ENCODE measurements around the gene TM4SF18.

Gene TM4SF18

DNA sequence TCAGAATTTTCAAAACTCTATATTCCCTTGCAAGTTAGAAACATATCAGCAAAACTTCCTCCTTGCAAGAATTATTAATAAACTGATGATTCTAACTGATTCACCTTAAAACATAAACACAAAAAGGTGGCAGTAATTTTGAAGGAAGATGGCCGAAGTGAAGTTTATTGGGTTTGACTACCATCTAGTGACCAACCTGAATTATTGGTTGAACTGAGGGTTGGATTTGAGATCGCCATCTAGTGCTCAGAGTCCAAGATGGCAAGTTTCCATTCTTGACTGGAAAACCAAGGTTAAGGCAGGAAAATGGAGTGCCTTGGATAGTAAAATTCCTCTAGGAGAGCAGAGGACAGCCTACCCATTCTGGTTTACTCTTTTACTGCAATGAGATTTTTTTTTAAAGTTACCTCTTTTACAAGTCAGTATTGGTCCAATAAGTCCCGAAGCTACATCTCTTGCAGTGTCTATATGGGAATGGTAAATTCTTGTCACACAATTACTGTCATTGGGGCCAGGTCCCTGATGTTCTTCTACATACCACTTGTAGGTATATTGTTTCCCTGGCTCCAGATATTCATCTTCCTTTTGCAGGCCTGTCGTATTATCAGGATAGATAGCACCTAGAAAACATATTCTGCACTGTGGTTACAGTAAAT lies 60.2 kb downstream of the TM4SF18 start:
- no peak overlapping the region for H3K4me3 ChIP-seq (ENCODE audit: low read depth, low read length)
- no peaks in the 10 kb centered on the region for H3K9me3 ChIP-seq (ENCODE audit: control insufficient read depth, insufficient read depth, low read length)

DNA sequence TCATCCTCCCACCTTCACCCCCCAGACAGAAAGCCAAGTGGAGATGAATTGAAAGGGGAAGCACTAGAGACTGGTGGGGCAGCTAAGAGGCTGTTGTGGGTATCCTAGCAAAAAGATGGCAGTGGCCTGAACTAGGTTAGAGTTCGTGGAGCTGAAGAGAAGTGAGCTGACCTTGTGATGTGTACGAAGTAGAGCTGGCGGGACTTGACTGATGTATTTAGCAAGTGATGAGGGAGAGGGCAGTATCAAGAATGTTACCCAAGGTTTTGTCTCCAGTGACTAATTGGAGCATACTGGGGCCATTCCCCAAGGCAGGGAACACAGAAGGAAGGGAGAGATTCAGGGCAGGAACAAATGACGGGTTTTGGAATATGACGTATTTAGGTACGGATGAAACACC lies 61.8 kb downstream of the TM4SF18 start:
- Histone ChIP-seq H3K27me3 (ENCODE audit: control insufficient read depth, insufficient read depth, low read length) (no peaks in the 10 kb centered on the region), H3K36me3 (ENCODE audit: control insufficient read depth, insufficient read depth, low read length) (no peaks in the 10 kb centered on the region), H3K4me1 (ENCODE audit: control insufficient read depth, insufficient read depth, low read length) (no peaks in the 10 kb centered on the region), H3K4me3 (ENCODE audit: low read depth, low read length) (no peak overlapping the region), H3K9me3 (ENCODE audit: control insufficient read depth, insufficient read depth, low read length) (no peaks in the 10 kb centered on the region), H3K9ac (ENCODE audit: low read depth, low read length) (no peak overlapping the region)

More for the DNA sequence above, 60.2 kb downstream of the TM4SF18 start:
- Histone ChIP-seq H3K27me3 (ENCODE audit: control insufficient read depth, insufficient read depth, low read length) (no peaks in the 10 kb centered on the region), H3K36me3 (ENCODE audit: control insufficient read depth, insufficient read depth, low read length) (no peaks in the 10 kb centered on the region), H3K9ac (ENCODE audit: low read depth, low read length) (no peak overlapping the region), H3K4me1 (ENCODE audit: control insufficient read depth, insufficient read depth, low read length) (no peaks in the 10 kb centered on the region)

DNA sequence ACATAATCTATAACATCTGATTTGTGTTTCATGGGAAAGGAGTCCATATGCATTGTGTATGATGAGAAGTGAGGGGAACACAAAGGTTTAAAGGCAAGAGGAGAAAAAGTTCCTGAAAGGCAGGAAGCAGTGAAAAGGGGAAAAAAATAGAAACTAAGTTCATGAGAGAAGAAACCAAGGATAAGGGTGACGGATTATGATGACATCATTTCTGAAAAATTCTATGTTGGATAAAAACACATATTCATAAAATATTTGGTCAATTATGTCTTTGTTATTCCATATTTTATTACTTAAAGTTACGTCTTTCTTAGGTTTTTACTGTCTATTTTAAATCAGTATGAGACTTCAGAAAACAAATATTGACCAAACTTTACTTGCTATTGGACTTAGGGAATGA lies 63.3 kb downstream of the TM4SF18 start:
- Histone ChIP-seq H3K36me3 (ENCODE audit: control insufficient read depth, insufficient read depth, low read length) (no peaks in the 10 kb centered on the region), H3K9me3 (ENCODE audit: control insufficient read depth, insufficient read depth, low read length) (no peaks in the 10 kb centered on the region), H3K4me3 (ENCODE audit: low read depth, low read length) (no peak overlapping the region), H3K4me1 (ENCODE audit: control insufficient read depth, insufficient read depth, low read length) (no peaks in the 10 kb centered on the region), H3K27me3 (ENCODE audit: control insufficient read depth, insufficient read depth, low read length) (no peaks in the 10 kb centered on the region), H3K9ac (ENCODE audit: low read depth, low read length) (no peak overlapping the region)

DNA sequence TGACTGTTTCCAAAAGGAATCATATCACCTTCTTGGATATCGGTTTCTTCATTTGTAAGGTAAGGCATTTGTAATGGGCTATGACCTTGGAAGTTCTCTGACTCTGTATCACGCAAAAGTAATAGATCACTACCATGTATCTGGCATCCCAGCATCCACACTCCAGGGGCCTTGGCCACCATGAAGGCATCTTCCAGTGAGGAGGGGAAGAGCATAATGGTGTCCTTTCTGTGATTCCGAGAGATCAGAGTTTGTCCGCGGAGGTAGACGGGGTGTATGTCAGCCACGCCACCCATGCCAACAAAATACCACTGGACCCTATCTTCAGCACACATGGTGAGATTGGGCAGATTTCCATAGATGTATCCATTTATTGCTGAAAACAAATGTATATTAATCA lies 63.7 kb downstream of the TM4SF18 start:
- Histone ChIP-seq H3K27me3 (ENCODE audit: control insufficient read depth, insufficient read depth, low read length) (no peaks in the 10 kb centered on the region), H3K4me3 (ENCODE audit: low read depth, low read length) (no peak overlapping the region), H3K36me3 (ENCODE audit: control insufficient read depth, insufficient read depth, low read length) (no peaks in the 10 kb centered on the region), H3K4me1 (ENCODE audit: control insufficient read depth, insufficient read depth, low read length) (no peaks in the 10 kb centered on the region), H3K9me3 (ENCODE audit: control insufficient read depth, insufficient read depth, low read length) (no peaks in the 10 kb centered on the region), H3K9ac (ENCODE audit: low read depth, low read length) (no peak overlapping the region)

Data from iPS-15b (cell line).